Stimulated activated effector memory CD8-positive, alpha-beta T cell treated with anti-CD3 and anti-CD28 coated beads, Interleukin-12 subunit alpha, Interleukin-12 subunit beta, amount 100 ng/mL, for 72 hours (primary cell): ENCODE measurements around the gene MINDY1.
A peak's percentile ranks its signal among the peaks of the same experiment; 100 is the strongest.

Source experiments
- ATAC-seq: fragments of 150-1000 bp; cut with Tn5 transposase; 2 replicates; pipeline ENCODE4 v1.10.0; 2021
- DNase-seq, 2 donors: peaks; one replicate each; pipeline ENCODE4 v3.0.0; 2021 to 2022; ENCODE audit warnings: low spot score in 2 of 2
- H3K27ac Mint-ChIP-seq: one replicate; pipeline ENCODE4 v1.8.0; 2022; ENCODE audit warnings: mild to moderate bottlenecking, mixed read lengths
- H3K36me3 Mint-ChIP-seq: one replicate; pipeline ENCODE4 v1.8.0; 2022; ENCODE audit warnings: mild to moderate bottlenecking, mixed read lengths
- H3K4me1 Mint-ChIP-seq: one replicate; pipeline ENCODE4 v1.8.0; 2022; ENCODE audit warnings: mixed read lengths
- H3K4me3 Mint-ChIP-seq: one replicate; pipeline ENCODE4 v1.8.0; 2022; ENCODE audit warnings: mild to moderate bottlenecking, mixed read lengths
- H3K9me3 Mint-ChIP-seq: one replicate; pipeline ENCODE4 v1.8.0; 2022; ENCODE audit warnings: mixed read lengths

Gene MINDY1

GRCh38 chr1:151035167-151035566 lies 28.5 kb upstream of the MINDY1 start:
- Mint-ChIP-seq H3K27ac (peak overlapping the region; percentile 21), H3K4me3 (no peak overlapping the region), H3K9me3 (no peaks in the 10 kb centered on the region), H3K4me1 (peaks cover 7% of the 10 kb centered on the region), H3K36me3 (peaks cover 45% of the 10 kb centered on the region)
- DNase-seq (no peak), ATAC-seq (no peak)

GRCh38 chr1:151032164-151032563 lies 25.5 kb upstream of the MINDY1 start:
- Mint-ChIP-seq H3K9me3 (no peaks in the 10 kb centered on the region), H3K4me1 (peaks cover 7% of the 10 kb centered on the region), H3K36me3 (peaks cover 73% of the 10 kb centered on the region), H3K4me3 (no peak overlapping the region), H3K27ac (no peak overlapping the region)
- DNase-seq (no peak), ATAC-seq (no peak)

- ATAC-seq (no peak), DNase-seq (no peak)
- H3K4me1 Mint-ChIP-seq, result peaks cover 7% of the 10 kb centered on the region
- H3K4me3 Mint-ChIP-seq, result no peak overlapping the region
- H3K36me3 Mint-ChIP-seq, result peaks cover 95% of the 10 kb centered on the region
- H3K27ac Mint-ChIP-seq, result no peak overlapping the region
- H3K9me3 Mint-ChIP-seq, result no peaks in the 10 kb centered on the region
Measured at GRCh38 chr1:151026460-151026859, 19.8 kb upstream of the MINDY1 start.

- ATAC-seq (peak; percentile 98), DNase-seq (peak; percentile 72 to 89)
- H3K4me1 Mint-ChIP-seq, result peaks cover 7% of the 10 kb centered on the region
- H3K4me3 Mint-ChIP-seq, result peak overlapping the region; percentile 19
- peak overlapping the region; percentile 85 for H3K27ac Mint-ChIP-seq
- peaks cover 89% of the 10 kb centered on the region for H3K36me3 Mint-ChIP-seq
- no peaks in the 10 kb centered on the region for H3K9me3 Mint-ChIP-seq
Measured at GRCh38 chr1:151024540-151025146, 17.9 kb upstream of the MINDY1 start.

GRCh38 chr1:151013518-151013917 lies 6.8 kb upstream of the MINDY1 start:
- ATAC-seq, result no peak

GRCh38 chr1:151012684-151013471 lies 6.2 kb upstream of the MINDY1 start:
- Mint-ChIP-seq H3K36me3 (peaks cover 12% of the 10 kb centered on the region), H3K4me1 (peaks cover 18% of the 10 kb centered on the region), H3K27ac (peak overlapping the region; percentile 58), H3K9me3 (no peaks in the 10 kb centered on the region), H3K4me3 (no peak overlapping the region)
- DNase-seq (no peak), ATAC-seq (no peak)

More at GRCh38 chr1:151013518-151013917, 6.8 kb upstream of the MINDY1 start:
- Mint-ChIP-seq H3K9me3 (no peaks in the 10 kb centered on the region), H3K36me3 (peaks cover 14% of the 10 kb centered on the region), H3K4me3 (no peak overlapping the region), H3K27ac (peak overlapping the region; percentile 58), H3K4me1 (peaks cover 11% of the 10 kb centered on the region)
- DNase-seq, result no peak

GRCh38 chr1:151011154-151011850 lies 4.6 kb upstream of the MINDY1 start:
- Mint-ChIP-seq H3K27ac (no peak overlapping the region), H3K9me3 (no peaks in the 10 kb centered on the region), H3K4me1 (peaks cover 33% of the 10 kb centered on the region), H3K36me3 (peaks cover 12% of the 10 kb centered on the region), H3K4me3 (no peak overlapping the region)
- ATAC-seq, result no peak
- no peak for DNase-seq

- peaks cover 42% of the 10 kb centered on the region for H3K4me1 Mint-ChIP-seq
- no peak for ATAC-seq
- DNase-seq, result no peak
- H3K4me3 Mint-ChIP-seq, result no peak overlapping the region
- H3K9me3 Mint-ChIP-seq, result no peaks in the 10 kb centered on the region
- H3K36me3 Mint-ChIP-seq, result peaks cover 12% of the 10 kb centered on the region
- no peak overlapping the region for H3K27ac Mint-ChIP-seq
Measured at GRCh38 chr1:151010346-151010726, 3.6 kb upstream of the MINDY1 start.

- H3K9me3 Mint-ChIP-seq, result no peaks in the 10 kb centered on the region
- peaks cover 12% of the 10 kb centered on the region for H3K36me3 Mint-ChIP-seq
- no peak for ATAC-seq
- peak overlapping the region; percentile 95 for H3K27ac Mint-ChIP-seq
- no peak for DNase-seq
- H3K4me3 Mint-ChIP-seq, result peak overlapping the region; percentile 99
- H3K4me1 Mint-ChIP-seq, result peaks cover 44% of the 10 kb centered on the region
Measured at GRCh38 chr1:151009674-151010345, 3.1 kb upstream of the MINDY1 start.

- peaks cover 44% of the 10 kb centered on the region for H3K4me1 Mint-ChIP-seq
- peak overlapping the region; percentile 95 for H3K27ac Mint-ChIP-seq
- H3K9me3 Mint-ChIP-seq, result no peaks in the 10 kb centered on the region
- H3K36me3 Mint-ChIP-seq, result peaks cover 12% of the 10 kb centered on the region
- ATAC-seq, result peak; percentile 50
- no peak for DNase-seq
- peak overlapping the region; percentile 99 for H3K4me3 Mint-ChIP-seq
Measured at GRCh38 chr1:151009206-151009587, 2.5 kb upstream of the MINDY1 start.

- Mint-ChIP-seq H3K4me1 (peaks cover 44% of the 10 kb centered on the region), H3K36me3 (peaks cover 12% of the 10 kb centered on the region), H3K4me3 (peak within 1 kb of the TSS; percentile 99), H3K9me3 (no peaks in the 10 kb centered on the region), H3K27ac (peak within 1 kb of the TSS; percentile 95)
- DNase-seq, result peak; percentile 91 to 96
- peak; percentile 91 for ATAC-seq
Measured at GRCh38 chr1:151008244-151009205, 1.8 kb upstream of the MINDY1 start, which contains the start of gene PRUNE1. PRUNE1 (plus strand) TSS chr1:151008449; CDS start chr1:151008633, 184 bp downstream.

- ATAC-seq (no peak), DNase-seq (no peak)
- peaks cover 48% of the 10 kb centered on the region for H3K4me1 Mint-ChIP-seq
- no peaks in the 10 kb centered on the region for H3K9me3 Mint-ChIP-seq
- H3K36me3 Mint-ChIP-seq, result peaks cover 12% of the 10 kb centered on the region
- H3K27ac Mint-ChIP-seq, result peak overlapping the region; percentile 95
- peak overlapping the region; percentile 99 for H3K4me3 Mint-ChIP-seq
Measured at GRCh38 chr1:151007853-151008243, 1.1 kb upstream of the MINDY1 start.

GRCh38 chr1:151005729-151006319 lies 878 bp downstream of the MINDY1 start:
- Mint-ChIP-seq H3K36me3 (peaks cover 6% of the 10 kb centered on the region), H3K4me1 (peaks cover 61% of the 10 kb centered on the region), H3K9me3 (no peaks in the 10 kb centered on the region), H3K27ac (peak overlapping the region; percentile 95), H3K4me3 (peak overlapping the region; percentile 99)
- no peak for DNase-seq
- ATAC-seq, result no peak

GRCh38 chr1:151003180-151003579 lies 3.5 kb downstream of the MINDY1 start:
- peaks cover 47% of the 10 kb centered on the region for H3K4me1 Mint-ChIP-seq
- H3K36me3 Mint-ChIP-seq, result peaks cover 1% of the 10 kb centered on the region
- no peak for DNase-seq
- no peaks in the 10 kb centered on the region for H3K9me3 Mint-ChIP-seq
- no peak for ATAC-seq
- H3K27ac Mint-ChIP-seq, result peak overlapping the region; percentile 36
- H3K4me3 Mint-ChIP-seq, result no peak overlapping the region
